Measurements from ENCODE around the gene FAM204A.

FAM204A gene

GRCh38 chr10:118341791-118342637, at the start of gene FAM204A:
FAM204A (minus strand) TSS chr10:118342324; CDS start chr10:118336415, 5,909 bp downstream.
- peak; percentile 87 for DNase-seq (ENCODE audit: low read depth)

- no peak for DNase-seq (ENCODE audit: low read depth)
These were observed 41.6 kb upstream of the FAM204A start for GRCh38 chr10:118383699-118384098.

- no peak for DNase-seq (ENCODE audit: low read depth)
These were observed 41.1 kb upstream of the FAM204A start for GRCh38 chr10:118383063-118383689.

GRCh38 chr10:118374404-118374803, 32.3 kb upstream of the FAM204A start:
- DNase-seq (ENCODE audit: low read depth), result peak; percentile 3

DNA sequence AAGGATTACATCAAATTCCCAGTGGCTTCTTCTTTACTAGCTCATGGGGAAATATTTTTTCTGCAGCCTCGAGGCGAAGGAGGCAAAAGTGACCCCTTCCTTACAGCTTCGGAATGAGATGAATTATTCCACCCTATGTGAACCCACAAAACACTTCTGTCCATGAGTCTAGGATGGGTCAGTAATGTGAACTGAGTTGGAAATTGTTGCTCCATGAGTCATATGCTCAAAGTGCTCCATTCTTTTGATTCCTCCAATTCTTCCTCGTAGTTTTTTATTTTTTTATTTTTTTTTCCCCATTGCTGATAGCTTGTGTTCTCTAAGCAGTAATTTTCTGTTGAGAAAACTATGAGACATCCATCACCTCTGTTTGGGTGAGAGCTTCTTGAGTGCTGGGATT, 31.7 kb upstream of the FAM204A start:
- DNase-seq (ENCODE audit: low read depth), result peak; percentile 63

GRCh38 chr10:118370499-118370898, 28.4 kb upstream of the FAM204A start:
- DNase-seq (ENCODE audit: low read depth), result no peak

- DNase-seq (ENCODE audit: low read depth), result no peak
These were observed 27.6 kb upstream of the FAM204A start for GRCh38 chr10:118369641-118370205.

DNA sequence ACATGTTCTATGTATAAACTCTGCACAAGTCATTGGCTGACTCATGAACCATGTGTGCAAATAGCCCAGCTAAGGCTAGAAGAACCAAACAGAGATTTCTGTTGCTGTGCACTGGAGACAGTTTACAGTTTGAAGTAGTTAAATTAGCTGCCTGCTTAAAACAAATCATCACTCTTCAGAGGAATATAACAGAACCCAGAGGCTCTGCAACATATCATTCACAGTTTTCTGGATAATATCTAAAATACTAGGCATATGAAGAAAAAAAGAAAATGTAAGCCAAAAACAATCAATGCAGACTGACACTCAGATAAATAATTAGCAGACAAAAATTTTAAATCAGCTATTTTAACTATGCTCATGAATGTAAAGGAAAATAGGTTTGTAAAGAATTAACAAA, 23.6 kb upstream of the FAM204A start:
- no peak for DNase-seq (ENCODE audit: low read depth)

DNA sequence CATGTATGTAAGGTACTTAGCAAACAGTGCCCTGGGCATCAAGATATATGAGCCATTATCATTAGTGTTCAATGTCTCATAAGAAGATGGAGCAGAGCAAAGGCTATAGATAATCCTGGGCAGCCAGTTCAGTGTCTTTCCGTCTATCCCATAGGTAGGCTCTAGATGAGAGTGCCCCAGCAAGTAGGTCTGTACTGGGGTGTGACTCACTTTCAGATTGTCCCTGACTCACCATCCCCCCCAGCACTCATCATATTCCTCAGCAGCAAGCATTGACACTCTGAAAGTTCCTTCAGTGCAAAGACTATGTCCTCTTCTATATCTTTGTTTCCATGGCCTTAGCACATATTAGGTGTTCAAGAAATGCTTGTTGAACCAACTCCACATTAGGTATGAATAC, 20.0 kb upstream of the FAM204A start:
- no peak for DNase-seq (ENCODE audit: low read depth)

DNA sequence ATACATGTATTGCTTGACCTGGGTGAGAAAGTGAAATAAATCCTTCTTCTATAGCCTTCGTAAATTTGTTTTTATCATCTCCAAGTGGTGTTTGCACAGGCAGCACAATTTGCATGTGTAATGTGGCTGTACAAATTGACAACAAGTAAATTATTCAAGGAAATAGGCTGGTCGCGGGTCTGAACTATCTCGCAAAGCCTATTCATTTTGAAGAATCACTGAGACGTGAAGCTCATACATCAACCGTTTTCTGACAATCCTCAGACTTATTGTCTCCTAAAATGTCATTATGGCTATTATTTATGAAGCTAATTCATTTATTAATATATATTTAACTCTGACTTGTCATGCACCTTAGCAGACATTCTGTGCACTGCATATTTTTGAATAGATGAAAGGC, 16.2 kb upstream of the FAM204A start:
- DNase-seq (ENCODE audit: low read depth), result no peak

GRCh38 chr10:118357841-118358240, 15.7 kb upstream of the FAM204A start:
- no peak for DNase-seq (ENCODE audit: low read depth)

- no peak for DNase-seq (ENCODE audit: low read depth)
These were observed 14.5 kb upstream of the FAM204A start for GRCh38 chr10:118356628-118357027.

GRCh38 chr10:118355234-118355633, 13.1 kb upstream of the FAM204A start:
- DNase-seq (ENCODE audit: low read depth), result no peak

DNA sequence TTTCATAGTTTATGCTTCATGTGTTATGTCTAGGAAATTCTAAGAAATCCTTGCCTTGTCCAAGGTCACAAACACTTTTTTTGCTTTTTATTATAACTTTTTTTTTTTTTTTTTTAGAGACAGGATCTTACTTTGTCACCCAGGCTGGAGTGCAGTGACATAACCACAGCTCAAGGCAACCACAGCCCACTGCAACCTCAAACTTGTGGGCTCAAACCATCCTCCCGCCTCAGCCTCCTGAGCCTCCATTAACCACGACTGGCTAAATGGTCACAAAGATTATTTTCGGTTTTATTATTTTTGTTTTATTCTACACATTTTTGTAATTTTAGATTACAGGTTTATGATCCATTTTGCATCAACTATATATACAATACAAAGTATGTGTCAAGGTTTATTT, 7.1 kb upstream of the FAM204A start:
- no peak for DNase-seq (ENCODE audit: low read depth)

DNA sequence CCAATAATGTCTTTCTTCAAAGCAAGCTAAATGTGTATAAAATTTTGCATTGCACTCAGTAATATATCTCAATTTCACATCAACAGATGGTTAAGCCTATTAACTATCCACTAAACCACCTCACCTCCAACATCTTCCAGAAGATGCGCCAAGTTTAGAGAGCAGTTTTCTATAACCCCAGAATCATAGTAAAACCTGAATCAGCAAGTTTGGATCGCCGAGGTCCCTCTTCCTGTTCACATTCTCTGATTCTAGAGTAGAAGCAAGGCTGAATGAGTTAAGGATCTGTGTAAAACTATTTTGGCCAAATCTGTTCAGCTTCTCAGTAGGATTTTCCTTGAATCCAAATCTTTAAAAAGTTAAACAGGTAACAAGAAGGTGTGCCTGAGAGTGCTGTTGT, 1.4 kb upstream of the FAM204A start:
- DNase-seq (ENCODE audit: low read depth), result no peak

DNA sequence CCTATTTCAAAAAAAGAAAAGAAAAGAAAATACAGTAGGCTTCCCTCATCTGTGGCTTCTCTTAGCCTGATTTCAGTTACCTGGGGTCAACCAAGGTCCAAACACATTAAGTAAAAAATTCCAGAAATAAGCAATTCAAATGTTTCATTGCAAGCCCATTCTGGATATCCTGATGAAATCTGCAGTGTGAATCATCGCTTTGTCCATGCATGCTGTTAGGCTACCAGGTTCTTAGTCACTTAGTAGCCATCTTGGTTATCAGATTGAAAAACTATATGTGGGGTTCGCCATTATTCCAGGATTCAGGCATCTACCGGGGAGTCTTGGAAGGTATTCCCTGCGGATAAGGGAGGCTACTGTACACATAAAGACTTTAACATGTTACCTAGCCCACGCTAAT, 991 bp upstream of the FAM204A start:
- DNase-seq (ENCODE audit: low read depth), result peak; percentile 64

- DNase-seq (ENCODE audit: low read depth), result no peak
These were observed 505 bp upstream of the FAM204A start for GRCh38 chr10:118342638-118343020.

- DNase-seq (ENCODE audit: low read depth), result no peak
These were observed 1.6 kb downstream of the FAM204A start for GRCh38 chr10:118340486-118340885.

DNA sequence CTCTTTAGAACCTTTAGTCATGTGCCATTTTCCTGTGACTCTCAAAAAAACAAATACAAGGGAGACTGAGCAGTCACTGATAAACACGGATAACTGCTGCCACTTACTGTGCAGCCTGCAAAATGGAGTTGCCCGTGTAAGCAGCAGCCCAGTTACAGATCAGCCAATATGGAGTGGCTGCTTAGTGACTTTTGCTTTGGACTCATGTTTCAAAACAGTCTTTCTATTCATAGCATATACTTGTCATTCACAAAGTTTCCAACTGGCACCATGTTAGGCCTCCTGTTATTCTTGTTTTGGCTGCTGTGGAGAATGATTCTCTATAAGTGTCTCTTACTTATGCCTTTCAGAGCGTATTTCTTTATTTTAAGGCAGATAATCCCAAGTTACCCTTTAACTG, 3.0 kb downstream of the FAM204A start:
- no peak for DNase-seq (ENCODE audit: low read depth)

DNA sequence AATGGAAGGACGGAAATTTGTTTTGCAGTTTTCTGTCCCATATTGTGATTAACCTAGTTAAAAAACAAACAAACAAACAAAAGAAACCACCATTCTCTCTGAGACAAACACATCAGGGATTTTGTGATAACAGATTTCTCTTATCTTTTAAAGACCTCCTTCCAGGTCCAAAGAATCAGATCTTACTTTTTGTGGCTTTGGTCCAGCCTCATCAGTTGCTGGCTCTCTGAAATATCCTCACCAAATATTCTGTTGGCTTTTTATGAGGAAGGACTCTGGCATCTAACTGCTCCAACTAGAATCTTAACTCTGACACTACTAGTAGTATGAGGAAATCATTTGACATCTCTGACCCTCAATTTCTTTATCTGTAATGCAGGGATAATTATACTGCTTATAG, 4.8 kb downstream of the FAM204A start:
- DNase-seq (ENCODE audit: low read depth), result no peak

DNA sequence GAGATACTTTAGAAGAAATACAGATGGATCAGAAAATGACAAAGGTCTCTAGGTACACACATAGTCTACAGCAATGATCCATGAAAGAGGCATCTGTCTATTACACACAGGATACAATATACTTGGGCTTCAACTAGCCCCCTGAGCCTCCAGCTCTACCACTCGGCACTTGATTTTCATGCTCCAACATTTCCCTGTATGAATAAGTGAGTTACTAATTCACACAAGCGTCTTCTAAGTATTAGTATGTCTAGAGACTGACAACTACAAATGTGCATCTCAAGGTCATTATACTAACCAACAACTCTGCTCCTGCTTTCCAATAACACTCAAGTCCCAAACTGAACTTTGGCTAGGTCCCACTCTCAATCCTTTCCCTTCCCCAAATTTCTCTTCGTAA, 8.3 kb downstream of the FAM204A start:
- DNase-seq (ENCODE audit: low read depth), result no peak

GRCh38 chr10:118332948-118333710, 9.0 kb downstream of the FAM204A start:
- DNase-seq (ENCODE audit: low read depth), result peak; percentile 48

DNA sequence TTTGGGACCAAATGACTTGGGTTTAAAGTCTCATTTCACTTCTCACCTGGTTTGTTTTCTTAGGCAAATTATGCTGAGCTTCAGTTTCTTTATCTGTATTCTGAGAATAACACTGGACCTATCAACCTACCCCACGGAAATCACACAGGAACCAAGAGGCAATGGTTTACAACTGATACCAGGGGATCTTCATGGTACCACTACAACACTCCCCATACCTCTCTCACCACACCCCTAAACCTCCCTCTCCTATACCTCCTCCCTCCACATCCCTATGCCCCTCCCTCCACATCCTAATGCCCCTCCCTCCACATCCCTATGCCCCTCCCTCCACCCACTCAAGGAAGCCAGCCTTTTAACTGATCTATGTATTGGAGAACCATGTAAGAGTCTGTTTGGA, 9.9 kb downstream of the FAM204A start:
- DNase-seq (ENCODE audit: low read depth), result no peak

All from amniotic epithelial cell (primary cell).